K562 (cell line): ENCODE measurements around the gene SF3B3. TPM values are rescaled to one million over a fixed set of nuclear protein-coding genes. Genes with fewer than 3 reads are reported as not detected.

ENCODE experiments used
- CEBPB ChIP-seq: fragments of 450-650 bp; IDR thresholded peaks from 2 replicates; pipeline ENCODE4 v1.6.1; 2016; ENCODE audit warnings: missing genetic modification characterization, missing compliant biosample characterization
- CEBPG ChIP-seq, 3 experiments: fragments of 200-800 bp in 1 of 3; sonication (Bioruptor generic) in 1 of 3; sonication (generic) in 1 of 3; formaldehyde crosslinking in 1 of 3; IDR thresholded peaks in 2 of 3; conservative IDR thresholded peaks in 1 of 3; 2 replicates each; pipeline versions ENCODE4 v1.6.1 to v1.8.0; 2016 to 2022; ENCODE audit warnings: missing compliant biosample characterization in 2 of 3, missing genetic modification characterization in 2 of 3, mild to moderate bottlenecking in 1 of 3, missing genetic modification reagents in 1 of 3
- FOXJ3 ChIP-seq: sonication (generic); formaldehyde crosslinking; IDR thresholded peaks from 2 replicates; pipeline ENCODE4 v1.4.0; 2020; ENCODE audit warnings: mild to moderate bottlenecking, missing genetic modification reagents
- MAZ ChIP-seq, 2 experiments: fragments of 450-650 bp in 1 of 2; sonication (generic) in 1 of 2; formaldehyde crosslinking; IDR thresholded peaks in 1 of 2; conservative IDR thresholded peaks in 1 of 2; 2 replicates each; pipeline versions ENCODE4 v1.4.0 to v1.5.0; 2020; ENCODE audit warnings: mild to moderate bottlenecking in 1 of 2, missing genetic modification reagents in 1 of 2
- MYNN ChIP-seq, 2 experiments: sonication (generic); formaldehyde crosslinking in 1 of 2; IDR thresholded peaks; 2 replicates each; pipeline versions ENCODE4 v1.5.0 to v1.6.1; 2016 to 2020; ENCODE audit warnings: antibody characterized with exemption in 1 of 2, missing genetic modification reagents in 1 of 2
- NR2C2 ChIP-seq, 2 experiments: fragments of 200-800 bp in 1 of 2; sonication (Bioruptor generic) in 1 of 2; sonication (generic) in 1 of 2; formaldehyde crosslinking in 1 of 2; IDR thresholded peaks; 2 replicates each; pipeline versions ENCODE4 v1.6.1 to v1.8.0; 2016 to 2022; ENCODE audit warnings: mild to moderate bottlenecking in 1 of 2, missing compliant biosample characterization in 1 of 2, missing genetic modification characterization in 1 of 2, missing genetic modification reagents in 1 of 2
- PHF8 ChIP-seq: fragments of 200-600 bp; sonication (generic); IDR thresholded peaks from 2 replicates; pipeline ENCODE4 v1.6.1; 2012; ENCODE audit warnings: mixed run types, mild to moderate bottlenecking, inconsistent platforms, low read length, moderate library complexity, borderline replicate concordance
- SIN3B ChIP-seq: fragments of 450-650 bp; IDR thresholded peaks from 2 replicates; pipeline ENCODE4 v1.6.1; 2017; ENCODE audit warnings: low read depth, mild to moderate bottlenecking, moderate library complexity
- SUPT5H ChIP-seq: fragments of 450-650 bp; IDR thresholded peaks from 2 replicates; pipeline ENCODE4 v1.6.1; 2016
- TEAD4 ChIP-seq, 2 experiments: sonication (generic) in 1 of 2; formaldehyde crosslinking in 1 of 2; IDR thresholded peaks; 2 replicates each; pipeline versions ENCODE4 v1.6.1 to v1.8.0; 2012 to 2022; ENCODE audit warnings: borderline replicate concordance in 1 of 2, inconsistent platforms in 1 of 2, low read length in 1 of 2, mild to moderate bottlenecking in 1 of 2, missing genetic modification reagents in 1 of 2
- ZNF830 ChIP-seq: fragments of 250-450 bp; sonication (Bioruptor Pico); IDR thresholded peaks from 2 replicates; pipeline ENCODE4 v1.5.0; 2021; ENCODE audit warnings: mild to moderate bottlenecking
- ZZZ3 ChIP-seq: fragments of 450-650 bp; IDR thresholded peaks from 2 replicates; pipeline ENCODE4 v1.6.1; 2016; ENCODE audit warnings: antibody characterized with exemption, mild to moderate bottlenecking, moderate library complexity
- polyA plus RNA-seq, 8 experiments: library from polyadenylated mRNA; depleted of rRNA in 4 of 8; stranded (reverse) in 5 of 8; unstranded in 3 of 8; fragments of >200 nt; fragmentation: Nextera tagmentation in 2 of 8; fragmentation: Illumina TruSeq in 1 of 8; extraction: Ambion mirVana in 2 of 8; extraction: Trizol in 1 of 8; gene quantifications; 2 replicates each; pipeline versions ENCODE4 v1.2.1 to v1.2.3, GENCODE V29; 2011 to 2014; ENCODE audit warnings: inconsistent platforms in 1 of 8, missing spikeins in 1 of 8
- total RNA-seq, 7 experiments: library from RNA; depleted of rRNA in 6 of 7; stranded (reverse); fragments of >200 nt in 6 of 7; fragmentation: Illumina TruSeq in 2 of 7; extraction: Trizol in 2 of 7; gene quantifications; 2 replicates each; pipeline versions ENCODE4 v1.2.1 to v1.2.3, GENCODE V29; 2011 to 2021; ENCODE audit warnings: low replicate concordance in 1 of 7
- TF ChIP-seq, protein P1 (sequence below): fragments of 250-450 bp; sonication (Bioruptor Pico); IDR thresholded peaks from 2 replicates; pipeline ENCODE4 v1.9.0; 2021; ENCODE audit warnings: mild to moderate bottlenecking
- TF ChIP-seq, protein P2 (sequence below): sonication (generic); formaldehyde crosslinking; IDR thresholded peaks from 2 replicates; pipeline ENCODE4 v1.8.1; 2023; ENCODE audit warnings: missing genetic modification reagents, mild to moderate bottlenecking, borderline replicate concordance
- TF ChIP-seq, protein P3 (sequence below), 3 experiments: fragments of 200-800 bp in 1 of 3; fragments of 250-450 bp in 1 of 3; fragments of 450-650 bp in 1 of 3; sonication (Bioruptor Pico) in 1 of 3; sonication (Bioruptor generic) in 1 of 3; formaldehyde crosslinking in 1 of 3; IDR thresholded peaks; 2 replicates each; pipeline versions ENCODE4 v1.6.1 to v1.8.0; 2016 to 2022; ENCODE audit warnings: mild to moderate bottlenecking in 2 of 3, missing genetic modification characterization in 2 of 3, missing compliant biosample characterization in 1 of 3, moderate library complexity in 1 of 3

SF3B3 gene
- total and polyA plus RNA-seq, 9 of the 15 experiments (the other 6 are each of a cell fraction or from before 2014, with no cell fraction given), result 98.9 to 546 (median 221) TPM

DNA sequence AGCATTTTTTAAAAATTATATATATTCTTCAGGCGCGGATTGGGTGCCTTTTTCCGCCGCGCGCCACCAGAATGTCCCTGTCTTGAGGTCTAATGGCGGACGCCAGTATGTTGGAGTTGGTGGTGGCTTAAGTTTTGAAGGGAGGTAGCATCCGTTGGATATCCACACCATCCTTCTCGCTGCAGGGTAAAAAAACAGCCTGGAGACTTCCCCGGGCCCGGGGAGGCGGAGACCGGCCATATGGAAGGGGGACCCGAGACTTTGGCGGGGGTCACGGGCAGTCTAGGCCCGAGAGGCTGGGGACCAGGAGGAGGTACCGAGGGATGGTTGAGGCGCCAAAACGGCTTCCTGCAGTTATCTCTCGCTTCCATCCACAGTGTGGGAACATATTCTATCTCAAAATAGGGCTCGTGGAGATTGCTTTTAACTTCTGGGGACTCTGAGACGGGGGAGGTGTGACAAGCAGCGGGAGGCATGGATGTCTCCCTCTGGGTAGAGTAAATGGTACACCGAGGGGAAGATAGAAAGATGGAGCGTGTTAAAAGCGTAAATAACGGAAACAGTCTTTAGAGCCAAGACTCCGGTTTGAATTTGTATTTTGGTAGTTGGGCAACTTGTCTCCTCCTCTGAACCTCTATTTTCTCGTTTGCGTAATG, at the start of gene SF3B3 (continued):
- TF ChIP-seq, protein P1, sequence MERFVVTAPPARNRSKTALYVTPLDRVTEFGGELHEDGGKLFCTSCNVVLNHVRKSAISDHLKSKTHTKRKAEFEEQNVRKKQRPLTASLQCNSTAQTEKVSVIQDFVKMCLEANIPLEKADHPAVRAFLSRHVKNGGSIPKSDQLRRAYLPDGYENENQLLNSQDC (CRISPR knock-in tag), result 0 out of 2 replicates have a peak, but pooled peaks have one; percentile 58
- TF ChIP-seq ZNF830 (peak; percentile 88; the same call in 1 of the 2 replicates), SUPT5H (peak; percentile 95), NR2C2 (CRISPR knock-in tag; IDR thresholded peaks at IDR 0.05) (no peak), NR2C2 (tag; IDR thresholded peaks at IDR 0.05) (peak; percentile 72), SIN3B (no peak), ZZZ3 (peak; percentile 98), CEBPB (tag) (peak; percentile 75; the same call in 1 of the 2 replicates), PHF8 (peak; percentile 96), FOXJ3 (CRISPR knock-in tag) (no peak), CEBPG (CRISPR knock-in tag; IDR thresholded peaks at IDR 0.05) (no peak), CEBPG (tag; conservative IDR thresholded peaks at IDR 0.05 in 1 of 2, IDR thresholded peaks at IDR 0.05 in 1 of 2) (peak in 1 of 2 experiments; percentile 61; a peak in 2 of 4 replicates), MAZ (CRISPR knock-in tag; conservative IDR thresholded peaks at IDR 0.05 in 1 of 2, IDR thresholded peaks at IDR 0.05 in 1 of 2) (peak; percentile 14 to 49; a peak in 2 of 4 replicates), TEAD4 (IDR thresholded peaks at IDR 0.05; ENCODE audit: low read length) (peak; percentile 24; the same call in 1 of the 2 replicates), TEAD4 (CRISPR knock-in tag; IDR thresholded peaks at IDR 0.05; ENCODE audit: borderline replicate concordance) (no peak), MYNN (IDR thresholded peaks at IDR 0.05) (no peak), MYNN (CRISPR knock-in tag; IDR thresholded peaks at IDR 0.05) (0 out of 2 replicates have a peak, but pooled peaks have one; percentile 51)
- TF ChIP-seq, protein P2, sequence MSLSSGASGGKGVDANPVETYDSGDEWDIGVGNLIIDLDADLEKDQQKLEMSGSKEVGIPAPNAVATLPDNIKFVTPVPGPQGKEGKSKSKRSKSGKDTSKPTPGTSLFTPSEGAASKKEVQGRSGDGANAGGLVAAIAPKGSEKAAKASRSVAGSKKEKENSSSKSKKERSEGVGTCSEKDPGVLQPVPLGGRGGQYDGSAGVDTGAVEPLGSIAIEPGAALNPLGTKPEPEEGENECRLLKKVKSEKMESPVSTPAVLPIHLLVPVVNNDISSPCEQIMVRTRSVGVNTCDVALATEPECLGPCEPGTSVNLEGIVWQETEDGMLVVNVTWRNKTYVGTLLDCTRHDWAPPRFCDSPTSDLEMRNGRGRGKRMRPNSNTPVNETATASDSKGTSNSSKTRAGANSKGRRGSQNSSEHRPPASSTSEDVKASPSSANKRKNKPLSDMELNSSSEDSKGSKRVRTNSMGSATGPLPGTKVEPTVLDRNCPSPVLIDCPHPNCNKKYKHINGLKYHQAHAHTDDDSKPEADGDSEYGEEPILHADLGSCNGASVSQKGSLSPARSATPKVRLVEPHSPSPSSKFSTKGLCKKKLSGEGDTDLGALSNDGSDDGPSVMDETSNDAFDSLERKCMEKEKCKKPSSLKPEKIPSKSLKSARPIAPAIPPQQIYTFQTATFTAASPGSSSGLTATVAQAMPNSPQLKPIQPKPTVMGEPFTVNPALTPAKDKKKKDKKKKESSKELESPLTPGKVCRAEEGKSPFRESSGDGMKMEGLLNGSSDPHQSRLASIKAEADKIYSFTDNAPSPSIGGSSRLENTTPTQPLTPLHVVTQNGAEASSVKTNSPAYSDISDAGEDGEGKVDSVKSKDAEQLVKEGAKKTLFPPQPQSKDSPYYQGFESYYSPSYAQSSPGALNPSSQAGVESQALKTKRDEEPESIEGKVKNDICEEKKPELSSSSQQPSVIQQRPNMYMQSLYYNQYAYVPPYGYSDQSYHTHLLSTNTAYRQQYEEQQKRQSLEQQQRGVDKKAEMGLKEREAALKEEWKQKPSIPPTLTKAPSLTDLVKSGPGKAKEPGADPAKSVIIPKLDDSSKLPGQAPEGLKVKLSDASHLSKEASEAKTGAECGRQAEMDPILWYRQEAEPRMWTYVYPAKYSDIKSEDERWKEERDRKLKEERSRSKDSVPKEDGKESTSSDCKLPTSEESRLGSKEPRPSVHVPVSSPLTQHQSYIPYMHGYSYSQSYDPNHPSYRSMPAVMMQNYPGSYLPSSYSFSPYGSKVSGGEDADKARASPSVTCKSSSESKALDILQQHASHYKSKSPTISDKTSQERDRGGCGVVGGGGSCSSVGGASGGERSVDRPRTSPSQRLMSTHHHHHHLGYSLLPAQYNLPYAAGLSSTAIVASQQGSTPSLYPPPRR, result 0 out of 2 replicates have a peak, but pooled peaks have one; percentile 69
- TF ChIP-seq, protein P3, sequence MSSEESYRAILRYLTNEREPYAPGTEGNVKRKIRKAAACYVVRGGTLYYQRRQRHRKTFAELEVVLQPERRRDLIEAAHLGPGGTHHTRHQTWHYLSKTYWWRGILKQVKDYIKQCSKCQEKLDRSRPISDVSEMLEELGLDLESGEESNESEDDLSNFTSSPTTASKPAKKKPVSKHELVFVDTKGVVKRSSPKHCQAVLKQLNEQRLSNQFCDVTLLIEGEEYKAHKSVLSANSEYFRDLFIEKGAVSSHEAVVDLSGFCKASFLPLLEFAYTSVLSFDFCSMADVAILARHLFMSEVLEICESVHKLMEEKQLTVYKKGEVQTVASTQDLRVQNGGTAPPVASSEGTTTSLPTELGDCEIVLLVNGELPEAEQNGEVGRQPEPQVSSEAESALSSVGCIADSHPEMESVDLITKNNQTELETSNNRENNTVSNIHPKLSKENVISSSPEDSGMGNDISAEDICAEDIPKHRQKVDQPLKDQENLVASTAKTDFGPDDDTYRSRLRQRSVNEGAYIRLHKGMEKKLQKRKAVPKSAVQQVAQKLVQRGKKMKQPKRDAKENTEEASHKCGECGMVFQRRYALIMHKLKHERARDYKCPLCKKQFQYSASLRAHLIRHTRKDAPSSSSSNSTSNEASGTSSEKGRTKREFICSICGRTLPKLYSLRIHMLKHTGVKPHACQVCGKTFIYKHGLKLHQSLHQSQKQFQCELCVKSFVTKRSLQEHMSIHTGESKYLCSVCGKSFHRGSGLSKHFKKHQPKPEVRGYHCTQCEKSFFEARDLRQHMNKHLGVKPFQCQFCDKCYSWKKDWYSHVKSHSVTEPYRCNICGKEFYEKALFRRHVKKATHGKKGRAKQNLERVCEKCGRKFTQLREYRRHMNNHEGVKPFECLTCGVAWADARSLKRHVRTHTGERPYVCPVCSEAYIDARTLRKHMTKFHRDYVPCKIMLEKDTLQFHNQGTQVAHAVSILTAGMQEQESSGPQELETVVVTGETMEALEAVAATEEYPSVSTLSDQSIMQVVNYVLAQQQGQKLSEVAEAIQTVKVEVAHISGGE (CRISPR knock-in tag; IDR thresholded peaks at IDR 0.05), result peak in 1 of 3 experiments; percentile 59; a peak in 1 of 6 replicates
